Endodermal cell (in vitro differentiated cells): ENCODE measurements around the gene DCLK1. TPM values are rescaled to one million over a fixed set of nuclear protein-coding genes. Genes with fewer than 3 reads are reported as not detected.

Experiments
- DNase-seq: peaks from one replicate; pipeline ENCODE4 v3.0.0-alpha.2; 2017
- H3K27ac ChIP-seq: 2 replicates; pipeline ENCODE4 v1.5.1; 2013; ENCODE audit warnings: mild to moderate bottlenecking, low read depth, low read length, moderate library complexity
- H3K27me3 ChIP-seq: 2 replicates; pipeline ENCODE4 v1.6.1; 2013; ENCODE audit warnings: mild to moderate bottlenecking, low read length, moderate library complexity; ENCODE audit not compliant: insufficient read depth, control insufficient read depth, poor library complexity, severe bottlenecking
- H3K36me3 ChIP-seq: 2 replicates; pipeline ENCODE4 v1.7.0; 2013; ENCODE audit warnings: mild to moderate bottlenecking, low read length, moderate library complexity; ENCODE audit not compliant: control insufficient read depth, insufficient read depth
- H3K4me1 ChIP-seq: one replicate; pipeline ENCODE4 v1.7.0; 2013; ENCODE audit warnings: low read length; ENCODE audit not compliant: control insufficient read depth, insufficient read depth
- H3K4me3 ChIP-seq: 2 replicates; pipeline ENCODE4 v1.5.1; 2013; ENCODE audit warnings: mild to moderate bottlenecking, low read length, moderate library complexity
- H3K9ac ChIP-seq: 2 replicates; pipeline ENCODE4 v1.6.1; 2013; ENCODE audit warnings: mild to moderate bottlenecking, low read length, moderate library complexity; ENCODE audit not compliant: poor library complexity, severe bottlenecking; ENCODE audit errors: extremely low read depth
- H3K9me3 ChIP-seq: 2 replicates; pipeline ENCODE4 v1.6.1; 2013; ENCODE audit warnings: mild to moderate bottlenecking, low read length, moderate library complexity; ENCODE audit not compliant: control insufficient read depth
- H3K27ac Mint-ChIP-seq: 2 replicates; pipeline ENCODE4 v1.8.0; 2020; ENCODE audit warnings: mixed read lengths
- H3K27me3 Mint-ChIP-seq: 2 replicates; pipeline ENCODE4 v1.8.0; 2021; ENCODE audit warnings: mild to moderate bottlenecking, mixed read lengths; ENCODE audit not compliant: insufficient read depth
- H3K36me3 Mint-ChIP-seq: 2 replicates; pipeline ENCODE4 v1.8.0; 2020; ENCODE audit warnings: low read depth, mixed read lengths
- H3K4me1 Mint-ChIP-seq: 2 replicates; pipeline ENCODE4 v1.8.0; 2020; ENCODE audit warnings: mixed read lengths
- H3K4me3 Mint-ChIP-seq: 2 replicates; pipeline ENCODE4 v1.8.0; 2020; ENCODE audit warnings: mild to moderate bottlenecking, moderate library complexity, mixed read lengths
- H3K9me3 Mint-ChIP-seq: 2 replicates; pipeline ENCODE4 v1.8.0; 2020; ENCODE audit warnings: mild to moderate bottlenecking, mixed read lengths
- CTCF ChIP-seq: fragments of 200-600 bp; sonication (generic); conservative IDR thresholded peaks from 2 replicates; pipeline ENCODE4 v1.5.0; 2021; ENCODE audit warnings: antibody characterized with exemption, mild to moderate bottlenecking
- WGBS, 2 experiments: methylation state at CpG; one replicate each; pipeline versions ENCODE4 v1.1.5 to v1.1.7; 2013; ENCODE audit warnings: missing lambda C conversion rate in 2 of 2, mixed read lengths in 1 of 2; ENCODE audit not compliant: insufficient coverage in 1 of 2, insufficient read length in 1 of 2; 5-methylcytosine and 5-hydroxymethylcytosine counted together
- total RNA-seq, 2 donors: library from RNA; stranded (reverse); fragmentation: NEBNext Ultra II Directional in 1 of 2; extraction: Animal tissue kit (Norgen Biotek cat#: 25700) in 1 of 2; gene quantifications; 2 replicates in 1 of 2; 3 replicates in 1 of 2; pipeline ENCODE4 v1.2.1, GENCODE V29; 2021

Gene DCLK1
- total RNA-seq, 2 donors from 2014 or later, result 3.0 to 32.8 TPM

DNA sequence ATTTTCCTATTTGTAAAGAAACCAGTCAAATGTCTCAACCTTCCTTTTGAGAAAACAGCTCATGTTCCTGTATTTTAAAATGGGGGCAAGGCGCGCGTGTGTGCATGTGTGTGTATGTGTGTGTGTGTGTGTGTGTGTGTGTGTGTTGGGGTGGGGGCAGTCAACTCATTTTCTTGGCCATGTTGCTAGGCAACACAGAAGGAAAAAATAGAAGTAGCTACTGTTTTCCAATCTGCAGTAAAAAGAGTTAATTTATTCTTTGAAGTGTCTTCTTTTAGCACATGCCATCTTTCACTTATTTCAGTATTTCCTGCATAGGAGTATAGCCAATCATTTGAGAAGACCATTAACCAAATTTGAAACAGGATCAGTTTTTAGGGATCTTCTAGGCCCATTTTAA, 279.3 kb downstream of the DCLK1 start:
- Histone ChIP-seq H3K27me3 (no peaks in the 10 kb centered on the region), H3K4me3 (no peak overlapping the region), H3K9ac (no peak overlapping the region), H3K27ac (no peak overlapping the region), H3K36me3 (no peaks in the 10 kb centered on the region), H3K4me1 (no peaks in the 10 kb centered on the region), H3K9me3 (no peaks in the 10 kb centered on the region)
- no peak for DNase-seq
- Mint-ChIP-seq H3K36me3 (peaks cover 7% of the 10 kb centered on the region), H3K4me3 (no peak overlapping the region), H3K4me1 (peaks cover 34% of the 10 kb centered on the region), H3K27me3 (no peaks in the 10 kb centered on the region), H3K27ac (no peak overlapping the region), H3K9me3 (no peaks in the 10 kb centered on the region)
- no peak for TF ChIP-seq CTCF
- WGBS, 2 experiments, result 91% methylated on average over 3 of the region's 3 CpGs; no CpG with 5 or more reads in 1 of the 2 experiments

DNA sequence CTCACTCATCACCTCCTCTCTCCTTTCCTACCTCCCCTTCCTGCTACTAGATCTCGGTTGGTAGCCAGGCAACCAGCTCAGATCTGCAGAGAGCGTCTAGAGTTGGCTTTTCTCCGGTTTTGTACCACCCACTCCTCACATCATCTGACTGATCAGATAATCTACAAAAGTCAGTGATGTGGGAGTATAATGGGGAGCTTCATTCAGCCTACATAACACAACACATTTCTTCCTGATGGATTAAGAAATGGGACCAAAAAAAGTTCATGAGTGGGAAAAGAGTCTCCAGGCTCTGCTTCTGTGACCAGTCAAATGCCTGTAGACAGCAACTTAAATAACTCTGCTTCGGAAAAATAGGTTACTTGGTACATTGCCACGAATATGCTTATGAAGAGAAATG, 279.8 kb downstream of the DCLK1 start:
- no peaks in the 10 kb centered on the region for H3K9me3 ChIP-seq
- no peaks in the 10 kb centered on the region for H3K27me3 ChIP-seq
- no peaks in the 10 kb centered on the region for H3K4me1 ChIP-seq
- H3K36me3 ChIP-seq, result no peaks in the 10 kb centered on the region
- peaks cover 34% of the 10 kb centered on the region for H3K4me1 Mint-ChIP-seq
- H3K4me3 ChIP-seq, result no peak overlapping the region
- peaks cover 7% of the 10 kb centered on the region for H3K36me3 Mint-ChIP-seq
- no peak overlapping the region for H3K27ac ChIP-seq
- no peak overlapping the region for H3K9ac ChIP-seq
- H3K4me3 Mint-ChIP-seq, result no peak overlapping the region
- no peaks in the 10 kb centered on the region for H3K27me3 Mint-ChIP-seq
- DNase-seq, result no peak
- WGBS, 2 experiments, result 81 to 94% methylated on average over 2 to 5 of the region's 5 CpGs
- H3K9me3 Mint-ChIP-seq, result no peaks in the 10 kb centered on the region
- peak overlapping the region; percentile 73 for H3K27ac Mint-ChIP-seq
- TF ChIP-seq CTCF, result no peak

DNA sequence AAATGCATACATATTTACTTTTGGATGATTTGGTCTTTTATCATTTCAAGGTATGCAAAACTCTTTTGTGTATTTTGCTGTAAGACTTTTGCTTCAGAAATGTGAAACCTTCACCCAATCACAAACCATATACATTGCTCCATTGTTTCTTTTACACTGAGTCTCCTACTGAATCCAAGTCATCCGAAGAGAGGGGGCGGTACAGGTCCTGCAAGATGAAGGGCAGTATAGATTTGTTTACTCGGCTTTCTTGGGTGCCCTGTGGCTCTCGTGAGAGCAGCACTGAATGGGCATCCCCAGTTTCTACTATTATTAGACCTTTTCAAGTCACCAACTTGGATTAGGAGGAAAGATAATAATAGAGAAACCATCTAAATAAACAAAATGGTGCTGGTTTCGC, 280.6 kb downstream of the DCLK1 start:
- Mint-ChIP-seq H3K4me3 (no peak overlapping the region), H3K27ac (no peak overlapping the region), H3K4me1 (peaks cover 26% of the 10 kb centered on the region), H3K27me3 (no peaks in the 10 kb centered on the region), H3K9me3 (no peaks in the 10 kb centered on the region), H3K36me3 (peaks cover 7% of the 10 kb centered on the region)
- TF ChIP-seq CTCF, result peak; percentile 46
- DNase-seq, result no peak
- no peak overlapping the region for H3K4me3 ChIP-seq
- no peaks in the 10 kb centered on the region for H3K27me3 ChIP-seq
- H3K4me1 ChIP-seq, result no peaks in the 10 kb centered on the region
- H3K36me3 ChIP-seq, result no peaks in the 10 kb centered on the region
- no peak overlapping the region for H3K27ac ChIP-seq
- WGBS, 2 experiments, result 82 to 100% methylated on average over 3 to 5 of the region's 5 CpGs
- H3K9ac ChIP-seq, result no peak overlapping the region
- no peaks in the 10 kb centered on the region for H3K9me3 ChIP-seq
